NT2/D1 (cell line): ENCODE results near the gene FSD1.

Source experiments
- YY1 ChIP-seq: IDR thresholded peaks from 2 replicates; pipeline ENCODE4 v1.6.1; 2011; ENCODE audit not compliant: insufficient read length, insufficient read depth
- ZNF274 ChIP-seq: IDR thresholded peaks from 2 replicates; pipeline ENCODE4 v1.6.1; 2011; ENCODE audit warnings: mild to moderate bottlenecking, low read depth, low read length

GRCh38 chr19:4267101-4267900 is 37.1 kb upstream of the FSD1 start:
- TF ChIP-seq YY1 (no peak), ZNF274 (no peak)
